Measurements from ENCODE around the gene CTNNA3.

Gene CTNNA3

DNA sequence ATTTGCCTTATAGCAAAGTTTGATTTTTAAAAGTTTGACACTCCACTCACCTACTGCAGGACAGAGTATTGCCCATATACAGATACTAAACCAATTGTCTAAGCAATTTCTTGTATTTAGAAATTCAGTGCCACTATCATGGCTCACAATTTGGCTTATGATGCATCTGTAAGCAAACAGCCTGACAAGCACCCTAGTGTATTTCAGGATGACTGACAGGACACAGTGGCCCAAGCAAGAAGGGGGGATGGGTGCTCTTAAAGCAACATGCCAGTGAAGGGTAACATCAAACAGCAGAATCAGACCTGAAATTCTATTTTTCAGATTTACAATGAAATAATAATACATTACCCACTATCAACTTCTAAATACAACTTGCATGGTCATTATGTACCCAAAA, 30.5 kb downstream of the CTNNA3 start:
- Histone ChIP-seq H3K27ac (ENCODE audit: low read depth, low read length) (no peak overlapping the region), H4K20me1 (ENCODE audit: control insufficient read depth, insufficient read depth, low read depth, low read length) (no peaks in the 10 kb centered on the region), H3K4me1 (ENCODE audit: control insufficient read depth, low read length) (0 out of 2 replicates have a peak, but pooled peaks cover 3% of the 10 kb centered on the region), H3K9me3 (ENCODE audit: control insufficient read depth, insufficient read depth, low read length) (no peaks in the 10 kb centered on the region), H3K9me2 (replicated peaks; ENCODE audit: control insufficient read depth, low read length) (no peaks in the 10 kb centered on the region), H3K79me2 (ENCODE audit: control insufficient read depth, low read length) (no peaks in the 10 kb centered on the region), H3K4me2 (ENCODE audit: low read length) (no peak overlapping the region), H3F3A (ENCODE audit: control insufficient read depth, insufficient read depth) (no peaks in the 10 kb centered on the region), H3K36me3 (ENCODE audit: control insufficient read depth, low read length) (no peaks in the 10 kb centered on the region), H3K4me3 (ENCODE audit: low read length) (no peak overlapping the region), H3K27me3 (ENCODE audit: control insufficient read depth, low read length) (0 out of 2 replicates have a peak, but pooled peaks cover 8% of the 10 kb centered on the region)
- no peak for TF ChIP-seq EZH2phosphoT487 (IDR thresholded peaks at IDR 0.05; ENCODE audit: borderline replicate concordance, low read length)
- TF ChIP-seq, protein P1, sequence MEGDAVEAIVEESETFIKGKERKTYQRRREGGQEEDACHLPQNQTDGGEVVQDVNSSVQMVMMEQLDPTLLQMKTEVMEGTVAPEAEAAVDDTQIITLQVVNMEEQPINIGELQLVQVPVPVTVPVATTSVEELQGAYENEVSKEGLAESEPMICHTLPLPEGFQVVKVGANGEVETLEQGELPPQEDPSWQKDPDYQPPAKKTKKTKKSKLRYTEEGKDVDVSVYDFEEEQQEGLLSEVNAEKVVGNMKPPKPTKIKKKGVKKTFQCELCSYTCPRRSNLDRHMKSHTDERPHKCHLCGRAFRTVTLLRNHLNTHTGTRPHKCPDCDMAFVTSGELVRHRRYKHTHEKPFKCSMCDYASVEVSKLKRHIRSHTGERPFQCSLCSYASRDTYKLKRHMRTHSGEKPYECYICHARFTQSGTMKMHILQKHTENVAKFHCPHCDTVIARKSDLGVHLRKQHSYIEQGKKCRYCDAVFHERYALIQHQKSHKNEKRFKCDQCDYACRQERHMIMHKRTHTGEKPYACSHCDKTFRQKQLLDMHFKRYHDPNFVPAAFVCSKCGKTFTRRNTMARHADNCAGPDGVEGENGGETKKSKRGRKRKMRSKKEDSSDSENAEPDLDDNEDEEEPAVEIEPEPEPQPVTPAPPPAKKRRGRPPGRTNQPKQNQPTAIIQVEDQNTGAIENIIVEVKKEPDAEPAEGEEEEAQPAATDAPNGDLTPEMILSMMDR (IDR thresholded peaks at IDR 0.05; ENCODE audit: low read depth, low read length, poor library complexity, severe bottlenecking): no peak

DNA sequence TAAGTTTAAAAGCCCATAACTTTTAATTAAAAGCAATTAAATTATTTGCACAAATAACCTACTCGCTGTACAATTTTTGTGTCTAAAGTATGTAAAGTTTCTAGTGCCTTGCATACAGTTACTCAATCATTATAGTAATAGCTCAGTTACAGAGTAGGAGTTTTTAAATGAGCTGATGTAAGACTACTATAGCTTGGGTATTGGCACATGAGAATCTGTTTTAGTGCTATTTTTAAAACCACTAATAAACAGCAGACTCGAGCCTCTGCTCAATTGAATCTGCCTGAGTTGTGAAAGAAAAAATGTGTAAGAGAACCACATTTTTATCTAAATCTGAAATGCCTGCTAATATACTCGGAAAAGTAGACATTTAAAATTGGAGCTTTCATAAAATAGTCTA, 31.1 kb downstream of the CTNNA3 start:
- H3K27me3 ChIP-seq (ENCODE audit: control insufficient read depth, low read length): 0 out of 2 replicates have a peak, but pooled peaks cover 7% of the 10 kb centered on the region
- H3F3A ChIP-seq (ENCODE audit: control insufficient read depth, insufficient read depth): no peaks in the 10 kb centered on the region
- H3K4me1 ChIP-seq (ENCODE audit: control insufficient read depth, low read length): 0 out of 2 replicates have a peak, but pooled peaks cover 3% of the 10 kb centered on the region
- no peak for TF ChIP-seq EZH2phosphoT487 (IDR thresholded peaks at IDR 0.05; ENCODE audit: borderline replicate concordance, low read length)
- TF ChIP-seq, protein P1 (IDR thresholded peaks at IDR 0.05; ENCODE audit: low read depth, low read length, poor library complexity, severe bottlenecking): no peak
- no peaks in the 10 kb centered on the region for H4K20me1 ChIP-seq (ENCODE audit: control insufficient read depth, insufficient read depth, low read depth, low read length)
- H3K9me3 ChIP-seq (ENCODE audit: control insufficient read depth, insufficient read depth, low read length): no peaks in the 10 kb centered on the region
- no peak overlapping the region for H3K4me3 ChIP-seq (ENCODE audit: low read length)
- H3K36me3 ChIP-seq (ENCODE audit: control insufficient read depth, low read length): no peaks in the 10 kb centered on the region
- H3K9me2 ChIP-seq (replicated peaks; ENCODE audit: control insufficient read depth, low read length): no peaks in the 10 kb centered on the region
- no peaks in the 10 kb centered on the region for H3K79me2 ChIP-seq (ENCODE audit: control insufficient read depth, low read length)
- no peak overlapping the region for H3K4me2 ChIP-seq (ENCODE audit: low read length)
- no peak overlapping the region for H3K27ac ChIP-seq (ENCODE audit: low read depth, low read length)

DNA sequence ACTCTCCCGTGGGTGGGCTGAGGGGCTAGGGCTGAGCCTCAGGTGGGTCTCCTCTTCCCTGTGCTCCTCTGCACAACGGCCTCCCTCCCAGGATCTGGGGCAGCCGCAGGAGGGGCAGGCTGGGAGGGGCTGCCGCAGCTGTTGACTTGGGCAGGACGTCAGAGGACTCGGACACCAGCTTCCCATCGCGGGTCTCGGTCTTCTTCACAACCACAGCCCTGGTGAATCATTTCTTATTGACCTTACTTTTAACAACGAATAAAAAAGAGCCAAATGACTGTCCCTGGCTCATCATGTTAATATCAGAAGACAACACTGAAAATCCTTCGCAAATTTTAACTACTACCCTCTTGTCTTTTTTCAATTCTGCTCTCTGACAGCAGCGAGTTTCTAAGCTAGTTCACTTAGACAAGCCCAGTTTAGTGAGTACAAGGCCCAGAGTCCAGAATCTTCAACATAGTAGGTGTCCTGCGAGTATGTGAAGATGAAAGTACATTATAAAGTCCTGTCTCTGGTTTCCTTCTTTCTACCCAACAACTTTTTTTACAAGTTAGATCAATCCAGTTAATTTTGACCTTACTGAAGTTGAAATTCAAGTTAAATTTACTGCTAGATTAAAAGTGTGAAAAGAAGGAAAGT, 32.4 kb downstream of the CTNNA3 start:
- no peaks in the 10 kb centered on the region for H3K36me3 ChIP-seq (ENCODE audit: control insufficient read depth, low read length)
- TF ChIP-seq EZH2phosphoT487 (IDR thresholded peaks at IDR 0.05; ENCODE audit: borderline replicate concordance, low read length): no peak
- TF ChIP-seq, protein P1 (IDR thresholded peaks at IDR 0.05; ENCODE audit: low read depth, low read length, poor library complexity, severe bottlenecking): no peak
- H3K4me2 ChIP-seq (ENCODE audit: low read length): no peak overlapping the region
- H3K4me1 ChIP-seq (ENCODE audit: control insufficient read depth, low read length): 0 out of 2 replicates have a peak, but pooled peaks cover 3% of the 10 kb centered on the region
- no peak overlapping the region for H3K4me3 ChIP-seq (ENCODE audit: low read length)
- no peak overlapping the region for H3K27ac ChIP-seq (ENCODE audit: low read depth, low read length)
- H3K27me3 ChIP-seq (ENCODE audit: control insufficient read depth, low read length): 0 out of 2 replicates have a peak, but pooled peaks cover 4% of the 10 kb centered on the region
- no peaks in the 10 kb centered on the region for H3F3A ChIP-seq (ENCODE audit: control insufficient read depth, insufficient read depth)
- H3K9me3 ChIP-seq (ENCODE audit: control insufficient read depth, insufficient read depth, low read length): no peaks in the 10 kb centered on the region
- H3K79me2 ChIP-seq (ENCODE audit: control insufficient read depth, low read length): no peaks in the 10 kb centered on the region
- H3K9me2 ChIP-seq (replicated peaks; ENCODE audit: control insufficient read depth, low read length): no peaks in the 10 kb centered on the region
- H4K20me1 ChIP-seq (ENCODE audit: control insufficient read depth, insufficient read depth, low read depth, low read length): no peaks in the 10 kb centered on the region

Measured in DOHH2 (cell line).